HL-60 (cell line): ENCODE measurements around the gene LSAMP.

ENCODE experiments used
- CTCF ChIP-seq: IDR thresholded peaks from one replicate; pipeline ENCODE4 v1.5.1; 2011; ENCODE audit warnings: low read length, control low read depth, inconsistent platforms; ENCODE audit not compliant: insufficient read depth
- POLR2AphosphoS5 ChIP-seq: IDR thresholded peaks from 2 replicates; pipeline ENCODE4 v1.6.1; 2012; ENCODE audit warnings: low read depth

- TF ChIP-seq CTCF (no peak), POLR2AphosphoS5 (no peak)
These were observed 317.8 kb downstream of the LSAMP start for GRCh38 chr3:116127464-116127863.
